Measurements from ENCODE around the gene CEP250.

CEP250 gene

DNA sequence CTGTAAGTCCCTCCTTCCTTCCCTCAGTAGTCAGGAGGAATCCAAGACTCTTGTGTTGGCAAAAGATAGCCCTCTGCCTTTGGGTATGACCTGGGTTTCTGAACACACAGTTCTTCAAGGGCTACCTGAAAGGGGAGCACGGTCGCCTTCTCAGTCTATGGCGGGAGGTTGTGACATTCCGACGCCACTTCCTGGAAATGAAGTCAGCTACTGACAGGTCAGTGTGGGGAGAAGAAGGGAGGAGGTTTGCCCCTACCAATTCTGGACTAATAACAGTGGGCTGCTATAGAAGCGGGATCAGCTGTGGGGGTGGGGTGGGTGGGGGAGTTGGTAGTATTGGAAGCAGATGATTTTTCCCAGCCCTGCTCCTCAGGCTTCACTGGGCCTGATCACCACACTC is 11.5 kb downstream of the CEP250 start:
- DNase-seq = no peak
- TF ChIP-seq, protein P1, sequence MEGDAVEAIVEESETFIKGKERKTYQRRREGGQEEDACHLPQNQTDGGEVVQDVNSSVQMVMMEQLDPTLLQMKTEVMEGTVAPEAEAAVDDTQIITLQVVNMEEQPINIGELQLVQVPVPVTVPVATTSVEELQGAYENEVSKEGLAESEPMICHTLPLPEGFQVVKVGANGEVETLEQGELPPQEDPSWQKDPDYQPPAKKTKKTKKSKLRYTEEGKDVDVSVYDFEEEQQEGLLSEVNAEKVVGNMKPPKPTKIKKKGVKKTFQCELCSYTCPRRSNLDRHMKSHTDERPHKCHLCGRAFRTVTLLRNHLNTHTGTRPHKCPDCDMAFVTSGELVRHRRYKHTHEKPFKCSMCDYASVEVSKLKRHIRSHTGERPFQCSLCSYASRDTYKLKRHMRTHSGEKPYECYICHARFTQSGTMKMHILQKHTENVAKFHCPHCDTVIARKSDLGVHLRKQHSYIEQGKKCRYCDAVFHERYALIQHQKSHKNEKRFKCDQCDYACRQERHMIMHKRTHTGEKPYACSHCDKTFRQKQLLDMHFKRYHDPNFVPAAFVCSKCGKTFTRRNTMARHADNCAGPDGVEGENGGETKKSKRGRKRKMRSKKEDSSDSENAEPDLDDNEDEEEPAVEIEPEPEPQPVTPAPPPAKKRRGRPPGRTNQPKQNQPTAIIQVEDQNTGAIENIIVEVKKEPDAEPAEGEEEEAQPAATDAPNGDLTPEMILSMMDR (IDR thresholded peaks at IDR 0.05; ENCODE audit: low read depth, low read length, missing control alignments) = no peak
- in situ Hi-C loops (cut with HindIII; ENCODE audit: low pct_ligation_motif_present, low sequenced_read_pairs) = no loop called here
- H3K4me3 ChIP-seq (ENCODE audit: low read depth, low read length) = no peak overlapping the region
- H3K36me3 ChIP-seq (replicated peaks) = peaks cover 50% of the 10 kb centered on the region
- H3K27me3 ChIP-seq (replicated peaks) = no peaks in the 10 kb centered on the region
- no peak overlapping the region for H3K27ac ChIP-seq

DNA sequence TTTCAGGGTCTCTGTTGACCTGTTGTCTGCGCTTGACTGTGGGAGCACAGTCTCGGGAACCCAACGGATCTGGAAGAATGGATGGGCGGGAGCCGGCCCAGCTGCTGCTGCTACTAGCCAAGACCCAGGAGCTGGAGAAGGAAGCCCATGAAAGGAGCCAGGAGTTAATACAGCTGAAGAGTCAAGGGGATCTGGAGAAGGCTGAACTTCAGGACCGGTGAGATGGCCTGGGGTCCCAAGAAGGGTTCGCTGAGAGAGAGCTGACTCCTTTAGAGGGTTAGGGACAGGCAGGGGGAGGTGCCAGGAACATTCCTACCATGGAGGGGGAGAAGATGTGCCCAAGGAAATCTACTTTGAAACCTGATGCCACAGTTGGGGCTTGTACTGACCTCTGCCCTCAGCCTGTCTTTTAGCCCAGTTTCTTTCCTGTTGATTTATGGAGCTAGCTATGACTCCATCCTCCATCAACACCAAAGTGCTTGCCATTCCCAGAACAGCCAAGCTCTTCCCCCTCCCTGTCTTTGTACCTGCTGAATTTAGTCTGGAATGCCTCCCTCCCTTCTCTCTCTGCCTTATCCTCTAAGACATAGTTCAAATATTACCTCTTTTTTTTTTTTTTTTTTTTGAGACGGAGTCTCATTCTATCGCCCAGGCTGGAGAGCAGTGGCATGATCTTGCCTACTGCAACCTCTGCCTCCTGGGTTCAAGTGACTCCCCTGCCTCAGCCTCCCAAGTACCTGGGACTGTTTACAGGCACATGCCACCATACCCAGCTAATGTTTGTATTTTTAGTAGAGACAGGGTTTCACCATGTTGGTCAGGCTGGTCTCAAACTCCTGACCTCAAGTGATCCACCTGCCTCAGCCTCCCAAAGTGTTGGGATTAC is 12.2 kb downstream of the CEP250 start:
- TF ChIP-seq, protein P1 (IDR thresholded peaks at IDR 0.05; ENCODE audit: low read depth, low read length, missing control alignments) = no peak
- no peak overlapping the region for H3K4me3 ChIP-seq (ENCODE audit: low read depth, low read length)
- no peaks in the 10 kb centered on the region for H3K27me3 ChIP-seq (replicated peaks)
- peak; percentile 2 for DNase-seq
- in situ Hi-C loops (cut with HindIII; ENCODE audit: low pct_ligation_motif_present, low sequenced_read_pairs) = no loop called here
- peaks cover 51% of the 10 kb centered on the region for H3K36me3 ChIP-seq (replicated peaks)
- no peak overlapping the region for H3K27ac ChIP-seq

DNA sequence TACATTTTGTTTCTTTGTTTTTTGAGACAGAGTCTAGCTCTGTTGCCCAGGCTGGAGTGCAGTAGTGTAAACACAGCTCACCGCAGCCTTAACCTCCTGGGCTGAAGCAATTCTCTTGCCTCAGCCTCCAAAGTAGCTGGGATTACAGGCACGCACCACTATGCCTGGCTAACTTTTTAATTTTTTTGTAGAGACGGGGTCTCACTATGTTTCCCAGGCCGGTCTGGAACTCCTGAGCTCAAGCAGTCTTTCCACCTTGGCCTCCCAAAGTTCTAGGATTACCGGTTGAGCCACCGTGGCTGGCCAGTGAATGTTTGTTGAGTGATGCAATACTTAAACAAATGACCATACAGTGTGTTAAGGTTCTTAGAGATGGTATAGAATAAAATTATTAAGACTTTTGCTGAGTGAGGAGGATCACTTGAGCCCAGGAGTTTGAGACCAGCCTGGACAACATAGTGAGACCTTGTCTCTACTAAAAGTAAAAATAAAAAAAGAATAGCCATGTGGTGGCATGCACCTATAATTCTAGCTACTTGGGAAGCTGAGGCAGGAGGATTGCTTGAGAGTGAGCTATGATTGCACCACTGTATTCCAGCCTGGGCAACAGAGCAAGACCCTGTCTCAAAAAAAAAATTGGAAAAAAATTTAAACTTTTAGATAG is 13.4 kb downstream of the CEP250 start:
- Histone ChIP-seq H3K27me3 (replicated peaks) (no peaks in the 10 kb centered on the region), H3K36me3 (replicated peaks) (peaks cover 63% of the 10 kb centered on the region), H3K27ac (no peak overlapping the region), H3K4me3 (ENCODE audit: low read depth, low read length) (no peak overlapping the region)
- TF ChIP-seq, protein P1 (IDR thresholded peaks at IDR 0.05; ENCODE audit: low read depth, low read length, missing control alignments) = no peak
- no peak for DNase-seq
- in situ Hi-C loops (cut with HindIII; ENCODE audit: low pct_ligation_motif_present, low sequenced_read_pairs) = no loop called here

DNA sequence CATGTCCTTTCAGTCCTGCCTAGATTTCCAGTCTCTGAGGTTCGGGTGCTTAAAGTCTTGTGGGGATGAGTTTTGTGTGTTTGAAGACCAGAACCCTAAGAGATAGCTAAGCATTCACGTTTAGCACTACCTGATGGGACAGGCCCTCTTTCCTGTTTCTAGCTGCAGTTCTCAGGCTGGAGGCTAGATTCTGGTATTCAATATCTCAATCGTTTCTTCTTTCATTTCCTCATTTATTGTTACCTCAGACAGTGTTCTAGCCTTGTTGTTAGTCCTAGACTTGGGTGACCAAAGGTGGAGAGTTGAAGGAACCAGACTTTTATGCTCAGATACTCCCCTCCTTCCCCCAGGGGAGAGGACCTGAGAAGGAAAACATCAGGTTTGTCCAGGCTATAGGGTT is 16.8 kb downstream of the CEP250 start:
- Histone ChIP-seq H3K27ac (no peak overlapping the region), H3K4me3 (ENCODE audit: low read depth, low read length) (no peak overlapping the region), H3K27me3 (replicated peaks) (no peaks in the 10 kb centered on the region), H3K36me3 (replicated peaks) (peaks cover 79% of the 10 kb centered on the region)
- no peak for DNase-seq
- in situ Hi-C loops (cut with HindIII; ENCODE audit: low pct_ligation_motif_present, low sequenced_read_pairs) = no loop called here
- TF ChIP-seq, protein P1 (IDR thresholded peaks at IDR 0.05; ENCODE audit: low read depth, low read length, missing control alignments) = no peak

DNA sequence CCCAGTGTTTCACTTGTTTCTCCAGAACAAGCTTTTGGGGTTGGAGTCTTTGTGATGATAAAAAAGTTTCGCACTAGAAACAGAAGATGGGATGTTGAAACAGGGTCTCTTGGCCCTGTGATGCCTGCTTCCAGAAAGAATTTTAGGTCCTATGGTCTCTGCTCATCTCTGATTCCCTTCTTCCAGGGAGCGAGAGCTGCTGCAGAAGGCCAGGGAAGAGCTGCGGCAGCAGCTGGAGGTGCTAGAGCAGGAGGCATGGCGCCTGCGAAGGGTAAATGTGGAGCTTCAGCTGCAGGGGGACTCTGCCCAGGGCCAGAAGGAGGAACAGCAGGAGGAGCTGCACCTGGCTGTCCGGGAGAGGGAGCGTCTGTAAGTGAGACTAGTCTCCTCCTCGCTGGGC is 18.3 kb downstream of the CEP250 start:
- Histone ChIP-seq H3K4me3 (ENCODE audit: low read depth, low read length) (no peak overlapping the region), H3K27ac (no peak overlapping the region), H3K27me3 (replicated peaks) (no peaks in the 10 kb centered on the region), H3K36me3 (replicated peaks) (peaks cover 74% of the 10 kb centered on the region)
- no peak for DNase-seq
- in situ Hi-C loops (cut with HindIII; ENCODE audit: low pct_ligation_motif_present, low sequenced_read_pairs) = no loop called here
- TF ChIP-seq, protein P1 (IDR thresholded peaks at IDR 0.05; ENCODE audit: low read depth, low read length, missing control alignments) = no peak
